ENCODE results near the gene WNK2.

Gene WNK2

DNA sequence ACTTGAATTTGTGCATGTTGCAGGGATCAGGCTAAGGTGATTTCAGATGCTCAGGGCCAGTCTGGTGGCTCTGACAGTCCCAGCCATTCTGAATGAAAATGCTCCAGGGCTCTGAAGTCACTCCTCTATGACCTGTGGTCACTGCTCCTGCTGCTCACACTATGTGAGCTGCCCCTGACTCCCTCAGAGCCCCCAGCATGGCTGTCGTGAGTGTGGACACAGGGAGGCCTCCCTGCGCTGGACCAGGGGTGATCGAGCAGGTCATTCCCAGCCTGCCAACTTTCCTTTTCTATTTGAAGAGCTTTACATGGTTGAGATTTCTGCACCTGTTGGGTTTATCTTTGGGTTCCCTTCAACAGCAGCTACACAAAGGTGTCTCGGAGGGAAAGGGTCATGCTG lies 74.5 kb downstream of the WNK2 start:
- no peak for DNase-seq

GRCh38 chr9:93258818-93259489 lies 75.0 kb downstream of the WNK2 start:
- DNase-seq = no peak

GRCh38 chr9:93259490-93260262 lies 75.7 kb downstream of the WNK2 start:
- DNase-seq = no peak

DNA sequence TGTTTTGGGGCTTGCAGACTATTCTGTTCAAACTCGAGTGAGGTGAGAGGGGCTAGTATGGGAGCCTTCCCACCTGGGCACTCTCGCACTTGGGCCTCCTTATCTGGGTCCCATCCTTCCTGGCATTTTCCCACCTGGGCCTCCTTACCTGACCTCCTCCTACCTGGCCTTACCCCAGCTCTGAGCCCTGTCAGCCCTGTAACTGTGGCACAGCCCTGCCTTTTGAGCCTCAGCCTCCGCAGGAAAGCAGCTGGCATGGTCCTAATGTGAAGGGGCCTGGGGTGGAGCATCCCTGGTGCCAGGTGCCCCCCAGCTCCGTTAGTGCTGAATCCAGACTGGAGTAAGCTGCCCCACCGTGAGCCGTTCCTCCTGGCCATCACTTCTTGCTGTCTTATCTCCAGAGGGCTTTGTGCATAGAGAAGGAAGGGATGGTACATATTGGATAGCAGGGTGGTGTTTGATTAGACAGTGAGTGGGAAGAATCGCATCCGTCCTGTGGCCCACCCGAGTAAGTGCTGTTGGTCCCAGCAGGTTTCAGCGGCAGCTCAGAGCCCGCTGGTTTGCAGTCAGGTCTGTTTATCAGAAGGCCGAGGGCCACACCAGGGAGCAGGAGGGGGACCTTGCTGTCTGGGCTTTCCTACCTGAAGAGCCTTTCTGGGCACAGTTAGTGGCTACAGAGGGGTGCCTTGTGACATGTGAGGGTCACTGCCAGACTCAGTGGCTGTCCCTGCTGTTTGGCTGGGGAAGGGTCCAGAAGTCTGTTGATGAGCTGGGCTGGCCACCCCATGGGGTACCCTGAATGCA lies 76.5 kb downstream of the WNK2 start:
- DNase-seq = no peak

DNA sequence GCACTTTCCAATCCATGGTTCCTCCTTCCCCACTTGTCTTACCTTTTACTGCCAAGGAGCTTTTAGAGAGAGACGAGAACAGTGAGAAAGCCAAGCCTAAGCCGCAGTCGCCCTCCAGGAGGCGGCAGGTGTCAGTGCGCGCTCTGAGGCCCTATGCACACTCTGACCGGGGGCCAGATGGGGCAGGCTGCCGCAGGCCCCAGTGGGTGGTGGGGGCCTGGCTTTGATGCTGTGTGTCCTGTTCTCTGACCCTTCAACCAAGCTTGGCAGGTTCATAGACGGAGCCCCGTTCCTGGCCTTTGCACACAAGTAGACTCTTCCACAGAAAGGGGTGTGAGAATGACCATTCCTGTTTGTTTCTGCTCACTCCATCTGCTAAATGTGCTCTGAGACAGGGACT lies 77.3 kb downstream of the WNK2 start:
- no peak for DNase-seq

DNA sequence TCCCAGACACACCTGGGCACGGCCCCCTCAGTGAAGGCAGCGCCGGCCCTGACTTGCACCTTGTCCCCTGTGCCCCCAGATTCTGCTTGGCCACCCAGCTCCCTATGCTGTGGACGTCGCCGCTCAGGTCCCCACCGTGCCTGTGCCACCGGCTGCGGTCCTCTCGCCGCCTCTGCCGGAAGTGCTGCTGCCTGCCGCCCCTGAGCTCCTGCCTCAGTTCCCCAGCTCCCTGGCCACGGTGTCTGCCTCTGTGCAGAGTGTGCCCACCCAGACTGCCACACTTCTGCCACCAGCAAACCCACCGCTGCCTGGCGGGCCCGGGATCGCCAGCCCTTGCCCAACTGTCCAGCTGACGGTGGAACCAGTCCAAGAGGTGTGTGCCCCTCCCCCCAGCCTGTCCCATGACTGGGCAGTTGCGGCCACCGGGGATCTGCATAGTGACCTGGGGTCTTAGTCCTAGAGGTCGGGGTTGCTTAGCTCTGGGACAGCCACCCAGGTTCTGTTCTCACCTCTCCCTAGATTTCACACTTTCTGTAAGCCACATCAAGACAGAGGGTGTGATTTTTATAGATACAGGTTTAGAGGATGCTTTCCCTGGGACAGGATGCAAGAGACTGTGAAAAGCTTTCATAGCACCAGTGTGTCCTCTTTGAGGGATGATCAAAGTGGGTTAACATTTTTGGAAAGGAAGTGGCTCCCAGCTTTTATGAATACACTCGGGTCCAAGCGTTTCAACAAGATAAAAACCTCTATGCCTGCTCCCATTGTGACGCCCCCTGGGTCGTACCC lies 78.0 kb downstream of the WNK2 start:
- no peak for DNase-seq

- no peak for DNase-seq
These were observed 78.8 kb downstream of the WNK2 start for GRCh38 chr9:93262537-93263310.

GRCh38 chr9:93263334-93264229 lies 79.6 kb downstream of the WNK2 start:
- DNase-seq = no peak

DNA sequence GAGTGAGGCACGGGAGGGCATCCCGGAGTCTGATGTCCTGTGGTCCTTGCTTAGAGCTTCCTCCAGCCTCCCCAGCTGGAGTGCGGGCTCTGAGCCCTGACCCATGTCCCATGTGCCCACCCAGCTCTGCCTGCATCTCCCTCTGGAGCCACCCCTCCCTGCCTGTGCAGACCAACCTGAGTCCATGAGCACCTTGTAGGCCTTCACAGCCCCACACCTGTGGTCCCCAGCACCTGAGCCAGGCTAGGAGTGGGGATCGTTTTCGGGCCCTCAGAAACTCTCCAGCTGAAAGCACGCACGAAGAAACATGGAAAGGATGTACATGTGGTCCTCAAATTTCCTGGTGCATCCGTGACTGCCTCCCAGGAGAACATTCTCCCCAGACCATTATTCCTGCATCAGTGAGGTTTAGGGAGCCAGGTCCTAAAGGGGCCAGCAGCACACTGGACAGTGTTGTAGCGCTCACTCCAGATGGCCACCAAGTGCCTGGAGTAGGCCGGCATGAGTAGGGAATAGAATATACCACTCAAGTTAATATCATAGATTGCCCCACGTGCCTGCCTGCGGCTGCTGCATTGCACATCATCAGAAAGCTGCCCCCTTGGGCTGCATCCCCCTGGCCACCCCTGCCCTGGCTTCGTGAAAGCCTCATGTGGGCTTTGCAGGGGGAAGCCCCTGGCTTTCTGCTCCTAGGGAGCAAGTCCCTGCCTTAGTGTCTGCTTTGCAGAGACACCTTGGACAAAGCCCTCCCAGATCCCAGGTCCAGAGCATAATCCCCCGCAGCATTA lies 80.6 kb downstream of the WNK2 start:
- no peak for DNase-seq

- no peak for DNase-seq
These were observed 81.5 kb downstream of the WNK2 start for GRCh38 chr9:93265301-93265971.

DNA sequence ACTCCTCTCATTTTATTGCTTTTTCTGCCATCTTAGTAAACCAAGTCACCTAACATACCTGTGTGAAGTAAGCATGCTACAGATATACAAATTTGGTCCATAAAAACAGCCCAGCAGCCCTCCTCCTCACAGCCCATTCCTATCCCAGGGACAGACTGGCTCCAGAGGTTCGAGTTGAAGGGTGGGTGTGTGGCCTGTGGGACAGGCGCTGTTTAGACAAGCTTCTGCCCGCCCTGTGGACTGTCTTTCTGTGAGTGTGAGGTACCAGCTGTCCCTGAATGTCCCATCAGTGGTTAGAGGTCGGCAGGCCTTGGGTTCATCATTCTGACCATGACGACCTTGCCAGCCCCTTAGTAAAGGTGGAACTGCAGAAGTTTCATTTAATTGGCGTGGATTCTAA lies 82.0 kb downstream of the WNK2 start:
- no peak for DNase-seq

GRCh38 chr9:93266521-93267001 lies 82.6 kb downstream of the WNK2 start:
- no peak for DNase-seq

- no peak for DNase-seq
These were observed 83.2 kb downstream of the WNK2 start for GRCh38 chr9:93267091-93267541.

GRCh38 chr9:93267681-93268505 lies 84.0 kb downstream of the WNK2 start:
- DNase-seq = no peak

GRCh38 chr9:93268551-93269314 lies 84.8 kb downstream of the WNK2 start:
- peak; percentile 33 to 44 for DNase-seq

- DNase-seq = no peak
These were observed 87.0 kb downstream of the WNK2 start for GRCh38 chr9:93270976-93271375.

- no peak for DNase-seq
These were observed 93.0 kb downstream of the WNK2 start for GRCh38 chr9:93276973-93277372.

DNA sequence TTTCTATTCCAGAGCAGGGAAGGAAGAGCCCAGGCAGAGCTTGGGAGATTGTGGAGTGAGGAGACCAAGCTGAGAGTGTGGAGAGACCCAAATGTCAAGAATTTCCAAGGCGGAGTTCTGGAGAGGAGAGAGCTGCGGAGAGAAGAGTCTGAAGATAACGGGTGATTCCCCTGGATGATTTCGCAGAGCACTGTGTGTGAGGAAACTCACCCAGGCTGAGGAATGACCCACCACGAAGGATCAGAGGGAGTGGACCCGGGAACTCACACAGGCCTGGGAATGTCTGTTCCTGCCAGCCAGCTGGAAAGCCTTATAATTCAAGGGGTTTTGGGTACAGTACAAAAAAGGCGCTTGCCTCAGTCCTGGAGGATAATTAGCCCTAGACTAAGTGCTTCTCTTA lies 94.2 kb downstream of the WNK2 start:
- DNase-seq = no peak
